ENCODE results near the gene FAM163B. TPM values are rescaled to one million over a fixed set of nuclear protein-coding genes. Genes with fewer than 3 reads are reported as not detected.

FAM163B gene
- total and polyA plus RNA-seq, 2 donors (not counting 1 experiment from before 2014, with no cell fraction given): not detected

- peaks cover 6% of the 10 kb centered on the region for H3K27me3 ChIP-seq (ENCODE audit: control insufficient read depth, insufficient read depth, low read length)
- H3K4me3 ChIP-seq (replicated peaks in 1 of 4; ENCODE audit: control extremely low read depth in 1 of 4, insufficient read depth in 1 of 4, low read depth in 3 of 4, low read length in 4 of 4): no peak overlapping the region
These were observed 32.1 kb downstream of the FAM163B start for GRCh38 chr9:133576875-133577736.

GRCh38 chr9:133576031-133576874 is 32.9 kb downstream of the FAM163B start:
- Histone ChIP-seq H3K9ac (ENCODE audit: insufficient read depth, low read length) (no peak overlapping the region), H3K4me3 (replicated peaks in 1 of 4; ENCODE audit: control extremely low read depth in 1 of 4, insufficient read depth in 1 of 4, low read depth in 3 of 4, low read length in 4 of 4) (no peak overlapping the region), H3K36me3 (ENCODE audit: control insufficient read depth, insufficient read depth, low read length) (no peaks in the 10 kb centered on the region), H3K9me3 (ENCODE audit: control insufficient read depth, insufficient read depth, low read depth, low read length) (no peaks in the 10 kb centered on the region), H3K4me1 (ENCODE audit: control insufficient read depth, extremely low read depth, insufficient read depth, low read length) (no peaks in the 10 kb centered on the region), H3K4me2 (ENCODE audit: extremely low read depth, insufficient read depth, low read length) (no peak overlapping the region), H3K27ac (ENCODE audit: insufficient read depth, low read length) (no peak overlapping the region), H2AFZ (ENCODE audit: low read length) (no peak overlapping the region), H4K20me1 (ENCODE audit: control insufficient read depth, extremely low read depth, insufficient read depth, low read length) (no peaks in the 10 kb centered on the region), H3K79me2 (ENCODE audit: control insufficient read depth, insufficient read depth, low read length) (no peaks in the 10 kb centered on the region), H3K27me3 (ENCODE audit: control insufficient read depth, insufficient read depth, low read length) (peaks cover 3% of the 10 kb centered on the region)
- DNase-seq (ENCODE audit: low read depth in 2 of 2): no peak
- TF ChIP-seq EZH2 (IDR thresholded peaks at IDR 0.05; ENCODE audit: low read length, missing control alignments) (no peak), CTCF (conservative IDR thresholded peaks at IDR 0.05 in 1 of 2, IDR thresholded peaks at IDR 0.05 in 1 of 2; ENCODE audit: low read depth in 1 of 2, low read length in 2 of 2) (no peak)

More at GRCh38 chr9:133576875-133577736, 32.1 kb downstream of the FAM163B start:
- Histone ChIP-seq H3K9ac (ENCODE audit: insufficient read depth, low read length) (no peak overlapping the region), H3K4me2 (ENCODE audit: extremely low read depth, insufficient read depth, low read length) (no peak overlapping the region), H4K20me1 (ENCODE audit: control insufficient read depth, extremely low read depth, insufficient read depth, low read length) (no peaks in the 10 kb centered on the region), H3K27ac (ENCODE audit: insufficient read depth, low read length) (no peak overlapping the region), H3K36me3 (ENCODE audit: control insufficient read depth, insufficient read depth, low read length) (no peaks in the 10 kb centered on the region), H3K9me3 (ENCODE audit: control insufficient read depth, insufficient read depth, low read depth, low read length) (no peaks in the 10 kb centered on the region), H3K79me2 (ENCODE audit: control insufficient read depth, insufficient read depth, low read length) (no peaks in the 10 kb centered on the region), H3K4me1 (ENCODE audit: control insufficient read depth, extremely low read depth, insufficient read depth, low read length) (no peaks in the 10 kb centered on the region), H2AFZ (ENCODE audit: low read length) (peak overlapping the region; percentile 30)
- no peak for DNase-seq (ENCODE audit: low read depth in 2 of 2)
- TF ChIP-seq EZH2 (IDR thresholded peaks at IDR 0.05; ENCODE audit: low read length, missing control alignments): no peak
- TF ChIP-seq CTCF (conservative IDR thresholded peaks at IDR 0.05 in 1 of 2, IDR thresholded peaks at IDR 0.05 in 1 of 2; ENCODE audit: low read depth in 1 of 2, low read length in 2 of 2): no peak
